ENCODE results near the gene CERT1.

The CERT1 gene

GRCh38 chr5:75471193-75471592, 40.2 kb downstream of the CERT1 start:
- DNase-seq, result no peak

GRCh38 chr5:75469017-75469416, 42.4 kb downstream of the CERT1 start:
- no peak for DNase-seq

GRCh38 chr5:75468593-75468992, 42.8 kb downstream of the CERT1 start:
- DNase-seq, result no peak

GRCh38 chr5:75466006-75466716, 45.3 kb downstream of the CERT1 start:
- DNase-seq, result no peak

- DNase-seq, result no peak
Measured at GRCh38 chr5:75465480-75465879, 45.9 kb downstream of the CERT1 start.

- no peak for DNase-seq
Measured at GRCh38 chr5:75463726-75464125, 47.7 kb downstream of the CERT1 start.

GRCh38 chr5:75461679-75462078, 49.8 kb downstream of the CERT1 start:
- peak; percentile 30 for DNase-seq

GRCh38 chr5:75460942-75461610, 50.4 kb downstream of the CERT1 start:
- no peak for DNase-seq

- no peak for DNase-seq
Measured at GRCh38 chr5:75460532-75460931, 50.9 kb downstream of the CERT1 start.

- no peak for DNase-seq
Measured at GRCh38 chr5:75457691-75458090, 53.7 kb downstream of the CERT1 start.

GRCh38 chr5:75457161-75457560, 54.3 kb downstream of the CERT1 start:
- no peak for DNase-seq

GRCh38 chr5:75450069-75450468, 61.4 kb downstream of the CERT1 start:
- no peak for DNase-seq

- no peak for DNase-seq
Measured at GRCh38 chr5:75446068-75446467, 65.4 kb downstream of the CERT1 start.

GRCh38 chr5:75441560-75441959, 69.9 kb downstream of the CERT1 start:
- no peak for DNase-seq

- no peak for DNase-seq
Measured at GRCh38 chr5:75439276-75439675, 72.2 kb downstream of the CERT1 start.

GRCh38 chr5:75438722-75439121, 72.7 kb downstream of the CERT1 start:
- DNase-seq, result no peak

GRCh38 chr5:75435096-75435495, 76.3 kb downstream of the CERT1 start:
- no peak for DNase-seq

GRCh38 chr5:75433814-75434506, 77.5 kb downstream of the CERT1 start:
- DNase-seq, result peak; percentile 1

GRCh38 chr5:75414241-75414640, 97.2 kb downstream of the CERT1 start:
- no peak for DNase-seq

GRCh38 chr5:75412111-75412990, 99.1 kb downstream of the CERT1 start:
- no peak for DNase-seq

- peak; percentile 9 for DNase-seq
Measured at GRCh38 chr5:75405296-75405695, 106.1 kb downstream of the CERT1 start.

- no peak for DNase-seq
Measured at GRCh38 chr5:75395277-75395676, 116.2 kb downstream of the CERT1 start.

- no peak for DNase-seq
Measured at GRCh38 chr5:75389430-75389829, 122.0 kb downstream of the CERT1 start.

Measured in EL (cell line).